Measurements from ENCODE around the gene MEI4. TPM values are rescaled to one million over a fixed set of nuclear protein-coding genes. Genes with fewer than 3 reads are reported as not detected.
"Not testable (repeated sequence)": the region's sequence is repeated elsewhere in the genome, so short reads cannot be mapped to it uniquely, and the experiment has no call there.

Gene MEI4
- total RNA-seq, 1 donor: 1.3 TPM

DNA sequence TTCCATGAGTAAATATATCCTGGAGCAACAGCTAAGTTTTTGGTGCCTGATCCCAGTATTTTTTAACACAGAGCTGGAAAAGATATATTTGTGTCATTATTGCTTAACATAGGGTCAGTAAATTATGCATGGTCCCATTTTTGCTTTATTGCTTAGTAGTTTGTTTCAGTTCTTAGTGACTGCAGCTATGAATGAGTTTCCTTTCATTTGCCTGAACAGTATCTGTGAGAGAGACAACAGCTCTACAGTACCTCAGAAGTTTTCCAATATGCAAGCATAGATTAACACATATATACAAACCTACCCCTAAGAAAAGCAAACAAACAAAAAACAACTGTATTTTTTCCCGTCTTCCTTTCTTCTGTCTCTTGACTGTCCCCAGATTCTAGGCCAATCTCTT lies 160.3 kb downstream of the MEI4 start:
- no peak for DNase-seq (ENCODE audit: low read depth in 2 of 3, low spot score in 2 of 3)

DNA sequence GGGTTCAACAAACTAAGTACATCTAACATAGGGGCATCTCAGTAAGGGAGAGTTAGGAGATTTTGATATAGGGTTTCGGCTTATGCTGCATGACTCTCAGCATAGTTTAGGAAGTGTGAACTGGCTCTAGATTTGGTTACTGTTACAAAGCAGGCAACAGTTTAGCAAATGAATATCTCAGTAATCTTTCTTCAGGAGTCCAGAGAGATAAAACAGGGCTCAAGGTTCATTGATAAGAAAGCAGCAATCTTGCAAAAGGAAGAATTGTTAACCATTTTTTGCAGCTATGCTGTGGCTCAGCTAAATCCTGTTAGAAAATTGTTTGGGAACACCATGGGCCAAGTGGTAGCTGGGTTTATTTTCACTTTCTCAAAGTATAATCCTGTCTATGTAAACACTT lies 161.3 kb downstream of the MEI4 start:
- DNase-seq (ENCODE audit: low read depth in 2 of 3, low spot score in 2 of 3): no peak

DNA sequence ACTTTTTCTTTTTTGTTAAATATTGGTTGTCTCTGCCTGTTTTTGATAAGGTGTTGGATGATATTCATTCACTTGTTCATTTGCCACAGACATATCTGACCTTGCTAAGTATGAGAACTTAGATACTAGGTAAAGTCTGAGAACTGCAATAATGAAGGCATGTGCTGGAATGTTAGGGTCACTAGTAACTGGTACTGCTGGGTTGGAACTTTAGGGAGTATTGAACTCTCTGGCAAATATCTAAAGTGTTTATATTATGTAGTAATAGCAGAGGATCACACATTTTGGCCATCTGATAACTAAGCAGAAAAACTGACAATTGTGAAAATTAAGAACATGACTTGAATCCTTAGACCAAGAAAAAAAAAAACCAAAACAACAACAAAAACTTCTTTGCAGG lies 162.7 kb downstream of the MEI4 start:
- DNase-seq (ENCODE audit: low read depth in 2 of 3, low spot score in 2 of 3): no peak

DNA sequence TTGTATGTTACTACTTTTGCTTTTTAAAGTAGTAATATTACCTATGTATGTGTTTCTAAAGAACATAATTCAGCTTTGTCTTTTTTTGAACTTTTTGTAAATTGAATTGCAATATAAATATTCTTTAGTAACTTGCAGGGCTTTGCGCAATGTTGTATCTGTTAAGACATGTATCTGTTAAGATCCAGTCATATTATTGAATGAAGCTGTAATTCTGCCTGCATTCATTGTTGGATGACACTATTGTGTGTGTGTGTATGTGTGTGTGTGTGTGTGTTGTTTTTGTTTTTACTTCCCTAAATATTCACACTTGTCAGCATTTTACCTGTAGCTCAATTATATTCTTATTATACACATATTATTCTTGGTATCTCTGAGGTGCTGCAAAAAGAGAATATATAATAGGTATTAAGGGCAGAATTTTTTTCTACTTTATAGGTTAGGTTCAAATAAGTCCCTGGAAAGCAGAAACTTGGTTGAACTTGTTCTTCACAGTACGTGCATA lies 164.0 kb downstream of the MEI4 start:
- DNase-seq (ENCODE audit: low read depth in 2 of 3, low spot score in 2 of 3): no peak

DNA sequence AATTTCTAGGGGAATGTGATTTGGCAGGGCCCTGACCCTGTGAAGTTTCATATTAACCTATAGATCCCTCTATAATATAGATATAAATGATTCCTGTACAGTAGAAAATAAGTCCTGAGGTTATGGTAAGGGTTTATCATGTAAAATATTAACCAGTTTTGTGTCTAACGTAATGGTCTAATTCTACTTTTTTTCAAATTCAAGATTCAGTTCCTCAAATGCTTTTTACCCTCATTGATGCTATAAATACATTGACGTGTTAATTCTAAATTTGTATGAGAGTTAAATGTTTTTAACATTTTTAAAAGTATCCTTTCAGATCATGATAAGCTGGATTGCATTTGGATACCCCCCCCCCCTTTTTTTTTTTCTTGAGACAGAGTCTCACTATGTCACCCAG lies 169.4 kb downstream of the MEI4 start:
- no peak for DNase-seq (ENCODE audit: low read depth in 2 of 3, low spot score in 2 of 3)

DNA sequence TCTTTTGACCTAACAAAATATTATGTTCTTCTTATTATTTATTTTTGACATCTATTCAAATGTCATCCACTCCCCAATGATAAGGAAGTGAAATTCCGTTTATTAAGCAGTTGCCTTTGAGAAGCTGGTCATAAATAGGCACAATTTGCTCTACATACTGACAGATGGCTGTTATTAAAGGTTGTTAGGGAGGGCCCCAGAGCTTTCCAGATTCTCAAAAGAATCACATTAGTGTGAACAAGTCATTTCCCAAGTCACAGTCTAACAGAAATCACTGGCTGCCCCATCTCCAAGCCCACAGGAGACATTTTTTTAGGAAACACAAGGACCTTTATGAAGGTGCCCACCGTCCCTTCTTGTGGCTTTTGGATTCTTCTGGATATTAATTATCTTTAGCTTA lies 172.4 kb downstream of the MEI4 start:
- no peak for DNase-seq (ENCODE audit: low read depth in 2 of 3, low spot score in 2 of 3)

DNA sequence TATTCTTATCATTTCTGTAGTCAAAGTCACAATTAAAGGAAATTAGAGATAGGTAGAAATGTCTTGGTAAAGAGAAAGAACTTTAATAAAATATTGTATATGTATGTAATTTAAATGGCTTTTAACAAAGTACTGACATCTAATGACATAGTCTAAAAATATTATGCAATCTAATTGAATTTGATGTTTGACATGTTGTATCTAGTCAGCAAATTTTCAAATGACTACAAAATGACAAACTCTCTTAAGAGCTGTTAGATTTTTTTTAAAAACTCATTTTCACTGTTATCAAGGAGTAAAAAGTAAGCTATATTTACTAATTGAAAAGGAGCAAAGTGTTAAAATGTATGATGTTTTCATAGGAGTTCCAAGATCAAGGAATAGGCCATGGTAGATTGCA lies 176.9 kb downstream of the MEI4 start:
- DNase-seq (ENCODE audit: low read depth in 2 of 3, low spot score in 2 of 3): no peak

DNA sequence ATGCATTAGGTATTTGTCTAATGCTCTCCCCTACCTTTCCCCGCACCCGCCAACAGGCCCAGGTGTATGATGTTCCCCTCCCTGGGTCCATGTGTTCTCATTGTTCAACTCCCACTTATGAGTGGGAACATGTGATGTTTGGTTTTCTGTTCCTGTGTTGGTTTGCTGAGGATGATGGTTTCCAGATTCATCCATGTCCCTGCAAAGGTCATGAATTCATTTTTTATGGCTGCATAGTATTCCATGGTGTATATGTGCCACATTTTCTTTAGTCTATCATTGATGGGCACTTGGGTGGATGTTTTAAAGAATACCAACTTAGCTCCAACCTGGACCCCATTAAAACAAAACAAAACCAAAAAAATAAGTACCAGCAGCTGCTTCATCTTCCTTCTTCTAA lies 180.9 kb downstream of the MEI4 start:
- DNase-seq (ENCODE audit: low read depth in 2 of 3, low spot score in 2 of 3): not testable (repeated sequence)

DNA sequence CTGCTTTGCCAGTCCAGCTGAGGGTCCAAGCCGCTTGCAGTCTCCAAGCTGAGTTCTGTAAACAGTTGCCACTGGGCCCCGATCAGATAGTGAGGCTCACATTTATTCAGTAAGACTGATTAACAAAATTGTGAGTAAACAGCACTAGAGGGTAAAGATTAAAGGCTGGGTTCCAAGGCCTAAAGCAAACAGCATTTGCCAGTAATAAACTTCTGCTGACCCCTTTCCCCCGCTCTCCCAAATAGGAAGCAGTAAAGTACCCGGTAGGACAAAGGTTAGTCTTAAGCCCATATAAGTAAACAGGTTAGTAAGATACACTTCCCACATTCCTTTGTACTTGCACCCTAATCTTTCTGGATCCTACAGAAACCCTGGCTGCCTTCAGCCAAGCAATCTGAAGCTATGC lies 181.8 kb downstream of the MEI4 start:
- no peak for DNase-seq (ENCODE audit: low read depth in 2 of 3, low spot score in 2 of 3)

DNA sequence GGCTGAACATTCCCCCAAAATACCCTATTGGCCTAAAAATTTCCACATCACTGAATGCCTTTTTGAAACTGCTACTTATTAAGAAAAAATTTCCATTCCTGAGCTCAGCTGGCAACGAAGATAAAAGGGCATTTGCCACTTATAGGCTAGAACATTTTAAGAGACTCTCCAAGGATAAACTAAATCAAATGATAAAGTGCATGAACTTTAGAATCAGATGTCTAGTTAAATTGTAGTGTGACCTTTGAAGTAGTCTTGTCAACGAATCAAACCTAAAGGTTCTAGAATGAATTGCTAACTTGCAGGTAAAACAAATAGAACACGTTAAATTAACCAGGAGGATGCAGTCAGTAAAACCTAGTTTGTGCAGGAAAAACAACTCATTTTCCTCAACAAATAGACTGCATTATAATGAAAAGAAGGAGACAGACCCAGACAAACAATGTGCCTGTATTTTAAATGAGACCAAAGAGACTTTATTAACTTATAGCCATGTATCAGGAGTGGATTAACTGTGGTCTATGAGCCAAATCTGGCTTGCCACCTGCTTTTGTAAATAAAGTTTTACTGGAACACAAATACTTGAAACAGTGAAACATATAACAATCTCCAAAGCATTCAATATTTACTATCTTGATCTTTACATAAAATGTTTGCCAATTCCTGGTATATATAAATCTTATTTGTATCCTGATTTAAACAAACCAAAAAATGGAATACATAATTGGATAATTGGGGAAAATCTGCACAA lies 184.4 kb downstream of the MEI4 start:
- DNase-seq (ENCODE audit: low read depth in 2 of 3, low spot score in 2 of 3): no peak

DNA sequence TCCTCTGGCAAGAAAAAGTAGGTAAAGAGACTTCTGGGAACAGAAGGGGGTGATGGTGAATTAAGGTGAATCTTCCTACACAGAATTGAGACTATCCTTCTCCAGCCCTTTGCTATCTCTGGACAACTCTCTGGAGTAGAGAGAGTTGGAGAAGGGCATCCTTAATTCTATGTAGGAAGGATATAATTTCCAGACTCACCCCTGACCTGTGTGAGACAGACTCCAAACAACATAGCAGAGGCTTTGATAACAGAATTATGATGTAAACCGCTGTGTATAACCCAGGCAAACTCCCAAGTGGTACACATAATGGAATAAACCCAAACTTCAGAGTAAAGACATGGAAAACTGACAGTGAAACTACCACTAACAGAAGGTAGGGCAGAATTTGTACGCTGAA lies 186.5 kb downstream of the MEI4 start:
- DNase-seq (ENCODE audit: low read depth in 2 of 3, low spot score in 2 of 3): no peak

DNA sequence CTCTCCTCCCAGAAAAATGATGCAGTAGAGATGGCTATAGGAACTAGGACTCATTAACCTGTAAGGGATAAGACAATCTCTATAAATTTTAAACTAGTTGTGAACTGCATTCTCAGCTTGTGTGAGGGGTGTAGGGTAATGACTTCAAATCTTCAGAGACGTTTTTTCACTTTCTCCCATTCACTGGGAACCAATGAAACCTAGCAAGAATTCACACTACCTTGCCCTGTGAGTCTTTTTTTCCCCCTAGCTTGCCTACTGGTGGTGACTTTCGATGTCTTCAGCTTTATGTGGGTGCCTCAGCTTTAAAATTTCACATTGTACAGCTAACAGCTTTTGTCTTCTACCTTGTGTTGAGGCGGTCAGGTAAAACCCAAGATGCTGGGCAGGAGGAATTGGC lies 192.0 kb downstream of the MEI4 start:
- DNase-seq (ENCODE audit: low read depth in 2 of 3, low spot score in 2 of 3): no peak

DNA sequence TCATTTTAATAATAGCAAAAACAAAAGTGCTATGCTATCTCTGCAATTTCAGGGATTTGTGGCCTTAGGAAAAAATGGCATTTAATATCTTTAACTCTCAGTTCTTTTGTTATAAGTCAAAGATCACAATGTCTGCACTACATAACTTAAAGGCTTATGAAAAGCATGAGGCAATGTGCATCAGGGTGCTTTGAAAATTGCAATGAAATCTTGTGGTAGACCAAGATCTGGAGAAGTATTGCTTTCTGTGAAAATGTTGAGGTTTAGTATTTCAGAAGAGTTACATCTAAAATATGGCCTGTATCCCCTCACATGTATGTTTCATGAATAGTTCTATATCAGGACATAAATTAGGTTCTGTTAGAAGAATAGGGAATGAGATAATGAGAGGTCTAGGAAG lies 200.6 kb downstream of the MEI4 start:
- DNase-seq (ENCODE audit: low read depth in 2 of 3, low spot score in 2 of 3): no peak

DNA sequence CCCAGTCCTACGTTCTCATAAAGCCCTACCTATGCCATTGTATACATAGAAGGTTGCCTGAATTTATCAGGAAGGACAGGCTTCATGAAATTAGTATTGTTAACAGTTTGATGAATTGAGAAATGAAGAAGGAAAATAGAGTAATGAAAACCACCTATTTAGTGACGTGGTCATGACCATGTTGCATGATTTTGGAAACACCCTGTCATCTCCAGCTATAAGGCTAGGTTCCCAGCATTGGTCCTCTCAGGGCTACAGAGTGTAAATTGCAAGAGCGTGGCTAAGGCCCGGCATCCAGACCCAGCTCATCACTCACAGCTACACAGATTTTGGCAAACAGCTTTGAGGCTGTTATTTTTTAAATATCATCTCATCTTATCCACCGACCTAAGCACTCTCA lies 203.6 kb downstream of the MEI4 start:
- DNase-seq (ENCODE audit: low read depth in 2 of 3, low spot score in 2 of 3): no peak

DNA sequence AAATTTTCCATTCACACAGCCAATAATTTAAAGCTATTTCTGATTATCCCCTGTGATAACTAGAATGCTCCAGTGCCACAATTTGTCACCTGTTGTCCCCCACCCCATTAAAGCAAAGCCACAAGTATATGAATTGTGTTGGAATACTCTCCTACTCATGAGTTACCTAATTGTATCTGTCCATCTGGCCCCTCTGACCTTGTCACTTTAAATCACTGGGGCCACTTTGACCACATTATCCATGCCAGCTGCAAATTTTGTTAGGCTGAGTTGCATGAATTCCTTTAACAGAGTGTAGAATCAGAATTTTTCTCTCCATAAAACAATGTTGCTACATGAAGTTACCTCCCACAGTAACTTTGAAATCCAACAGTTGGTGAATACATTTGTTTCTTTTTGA lies 204.6 kb downstream of the MEI4 start:
- DNase-seq (ENCODE audit: low read depth in 2 of 3, low spot score in 2 of 3): no peak

DNA sequence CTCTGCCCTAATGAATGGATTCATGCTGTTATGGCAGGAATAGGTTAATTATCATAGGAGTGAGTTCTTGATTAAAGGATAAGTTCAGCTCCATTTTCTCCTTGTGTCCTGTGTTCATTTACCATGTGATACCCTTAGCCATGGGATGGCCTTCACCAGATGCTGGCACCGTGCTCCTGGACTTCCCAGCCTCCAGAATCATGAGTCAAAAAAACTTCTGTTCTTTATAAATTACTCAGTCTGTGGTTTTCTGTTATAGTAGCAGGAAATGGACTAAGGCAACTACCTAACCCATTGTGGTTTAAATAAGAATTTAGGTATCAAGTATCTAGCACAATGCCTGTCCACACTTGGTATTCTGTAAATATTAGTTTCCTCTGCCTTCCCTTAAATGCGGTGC lies 223.5 kb downstream of the MEI4 start:
- DNase-seq (ENCODE audit: low read depth in 2 of 3, low spot score in 2 of 3): no peak

DNA sequence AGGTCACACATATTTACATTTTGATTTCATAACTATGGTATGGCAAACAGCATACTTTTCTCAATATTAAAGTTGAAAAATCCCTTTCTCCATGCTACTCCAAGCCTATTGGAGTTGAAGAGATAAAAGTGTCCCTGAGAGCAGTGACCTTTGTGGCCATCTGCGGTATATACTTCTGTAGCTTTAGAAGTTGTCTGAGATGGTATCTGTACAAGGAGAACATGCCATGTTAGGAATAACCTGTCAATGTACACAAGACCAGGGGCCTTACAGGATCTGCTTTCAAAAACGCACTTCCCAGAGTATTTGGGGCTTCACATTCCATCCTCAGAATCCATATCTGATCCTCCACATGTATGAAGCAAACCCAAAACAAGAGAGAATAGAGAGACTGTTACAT lies 226.7 kb downstream of the MEI4 start:
- no peak for DNase-seq (ENCODE audit: low read depth in 2 of 3, low spot score in 2 of 3)

DNA sequence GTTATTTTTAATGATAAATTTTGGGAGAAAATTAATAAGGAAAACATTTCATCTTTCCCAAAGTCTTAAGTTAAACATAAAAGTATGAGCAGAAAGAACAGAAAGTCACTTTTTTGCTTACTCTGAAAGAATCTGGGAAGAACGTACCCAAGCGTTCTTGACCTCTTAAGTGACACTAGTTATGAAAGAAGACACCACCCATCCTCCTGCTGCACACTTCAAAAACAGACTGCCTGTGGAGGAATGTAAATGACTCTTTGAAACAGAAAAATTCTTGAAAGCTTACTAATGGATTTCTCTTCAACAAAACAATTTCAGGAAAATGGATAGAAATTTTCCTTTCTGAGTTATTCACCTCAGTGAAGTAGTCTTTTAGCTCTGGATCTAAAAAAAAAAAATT lies 227.7 kb downstream of the MEI4 start:
- no peak for DNase-seq (ENCODE audit: low read depth in 2 of 3, low spot score in 2 of 3)

DNA sequence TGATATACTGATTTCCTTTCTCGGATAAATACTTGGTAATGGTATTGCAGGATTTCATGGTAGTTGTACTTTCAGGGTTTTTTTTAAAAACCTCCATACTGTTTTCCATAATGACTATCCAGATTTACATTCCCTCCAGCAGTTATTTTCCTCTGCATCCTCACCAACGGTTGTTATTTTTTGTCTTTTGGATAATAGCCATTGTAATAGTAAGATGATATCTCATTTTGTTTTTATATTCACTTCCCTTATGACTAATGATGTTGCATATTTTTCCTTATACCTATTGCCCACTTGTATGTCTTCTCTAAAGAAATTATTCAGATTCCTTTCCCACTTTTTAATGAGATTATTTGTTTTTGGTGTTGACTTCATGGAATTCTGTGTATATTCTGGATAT lies 231.0 kb downstream of the MEI4 start:
- no peak for DNase-seq (ENCODE audit: low read depth in 2 of 3, low spot score in 2 of 3)

DNA sequence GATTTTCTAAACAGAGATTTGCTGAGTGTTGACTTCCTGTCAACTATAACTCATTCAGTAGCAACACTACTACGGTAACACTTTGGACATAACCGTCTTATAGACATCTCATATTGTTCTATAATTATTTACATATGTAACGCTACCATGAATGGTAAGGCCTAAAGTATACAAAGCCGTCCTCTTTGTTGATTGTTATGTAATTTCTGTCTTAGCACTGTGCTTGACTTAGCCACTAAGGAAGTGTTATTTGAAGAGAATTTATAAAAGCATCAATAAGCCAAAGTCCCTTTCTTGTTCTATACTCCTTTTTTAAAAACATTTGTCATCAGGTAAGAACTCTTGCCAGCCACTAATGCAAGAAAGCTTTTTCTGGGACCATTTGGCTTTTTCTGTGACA lies 240.6 kb downstream of the MEI4 start:
- no peak for DNase-seq (ENCODE audit: low read depth in 2 of 3, low spot score in 2 of 3)

DNA sequence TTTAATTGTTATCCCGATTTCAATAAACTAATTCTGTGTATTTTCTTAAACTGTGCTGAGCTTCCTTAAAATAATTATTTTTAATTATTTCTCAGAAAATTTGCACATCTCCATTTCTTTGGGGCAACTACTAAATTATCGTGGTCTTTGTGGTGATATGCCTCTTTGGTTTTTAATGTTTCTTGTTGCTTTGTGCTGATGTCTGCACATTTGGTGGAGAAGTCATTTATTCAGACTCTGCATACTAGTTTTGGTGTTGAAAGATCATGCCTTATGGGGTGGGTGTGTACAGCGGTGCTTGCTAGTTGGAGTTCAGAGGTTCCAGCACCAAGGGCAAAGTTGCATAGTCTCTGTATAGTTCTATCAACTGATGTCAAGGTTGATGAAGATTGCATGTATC lies 253.2 kb downstream of the MEI4 start:
- no peak for DNase-seq (ENCODE audit: low read depth in 2 of 3, low spot score in 2 of 3)

DNA sequence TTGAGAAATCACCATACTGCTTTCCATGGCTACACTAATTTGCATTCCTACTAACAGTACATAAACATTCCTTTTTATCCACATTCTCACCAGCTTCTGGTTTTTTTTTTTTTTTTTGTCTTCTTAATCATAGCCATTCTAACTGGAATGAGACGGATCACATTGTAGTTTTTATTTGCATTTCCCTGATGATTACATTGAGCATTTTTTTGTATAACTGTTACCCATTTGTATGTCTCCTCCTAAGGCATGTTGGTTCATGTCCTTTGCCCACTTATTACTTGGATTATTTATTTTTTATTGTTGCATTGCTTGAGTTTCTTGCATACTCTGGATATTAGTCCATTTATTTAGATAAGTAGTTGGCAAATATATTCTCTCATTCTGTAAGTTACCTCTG lies 258.0 kb downstream of the MEI4 start:
- DNase-seq (ENCODE audit: low read depth in 2 of 3, low spot score in 2 of 3): no peak

DNA sequence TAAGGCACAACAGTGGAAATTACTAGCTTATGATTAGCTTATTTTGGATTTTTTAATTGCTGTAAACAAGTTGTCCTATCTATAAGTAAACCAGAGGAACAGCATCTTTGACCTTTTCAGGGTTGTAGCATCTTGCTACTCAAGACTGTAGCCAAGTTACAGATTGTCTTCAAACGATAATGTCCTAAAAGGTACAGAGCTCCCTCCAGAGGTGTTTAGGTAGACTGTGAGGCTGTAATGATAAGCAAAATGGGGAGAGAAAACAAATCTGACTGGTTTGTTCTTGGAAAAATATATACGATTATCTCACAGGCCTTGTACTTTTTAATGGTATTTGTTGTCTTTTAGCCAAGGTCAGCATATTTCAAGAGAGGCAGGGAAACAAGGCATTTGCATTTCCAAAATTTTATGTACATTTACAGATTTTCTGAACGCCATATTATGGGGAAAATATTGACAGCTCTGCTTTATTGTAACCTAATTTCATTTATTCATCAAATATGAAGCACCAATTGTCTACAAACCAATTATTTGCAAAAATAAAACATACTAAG lies 273.4 kb downstream of the MEI4 start:
- no peak for DNase-seq (ENCODE audit: low read depth in 2 of 3, low spot score in 2 of 3)

Measured in hematopoietic multipotent progenitor cell (in vitro differentiated cells).